Renal pelvis (tissue), 4 donors: ENCODE data around the gene OTOA. TPM values are rescaled to one million over a fixed set of nuclear protein-coding genes. Genes with fewer than 3 reads are reported as not detected.
"Not testable (repeated sequence)": the region's sequence is repeated elsewhere in the genome, so short reads cannot be mapped to it uniquely, and the experiment has no call there.

Source experiments
- DNase-seq: peaks from one replicate; pipeline ENCODE4 v3.0.0-alpha.2; 2013
- polyA plus RNA-seq, 3 donors: library from polyadenylated mRNA; unstranded; fragments of 120-200 nt; gene quantifications; one replicate each; pipeline ENCODE4 v1.2.1, GENCODE V29; 2013; ENCODE audit not compliant: insufficient read length in 3 of 3

The OTOA gene
- polyA plus RNA-seq, 3 donors: 0.09 to 0.21 (median 0.14) TPM

DNA sequence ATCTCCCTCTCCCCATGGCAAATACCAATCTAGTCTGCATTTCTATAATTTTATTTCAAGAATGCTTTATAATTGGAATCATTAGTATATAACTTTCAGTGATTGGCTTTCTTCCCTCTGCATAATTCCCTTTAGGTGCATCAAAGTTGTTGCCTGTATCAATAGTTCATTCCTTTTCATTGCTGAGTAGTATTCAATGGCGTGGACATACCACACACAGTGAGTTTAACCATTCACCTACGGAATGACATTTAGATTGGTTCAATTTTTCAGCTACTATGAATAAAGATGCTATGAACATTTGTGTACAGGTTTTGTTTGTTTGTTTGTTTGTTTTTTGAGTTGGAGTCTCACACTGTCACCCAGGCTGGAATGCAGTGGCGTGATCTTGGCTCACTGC, 9.7 kb downstream of the OTOA start:
- no peak for DNase-seq

GRCh38 chr16:21674456-21674855, 10.7 kb downstream of the OTOA start:
- DNase-seq: not testable (repeated sequence)

DNA sequence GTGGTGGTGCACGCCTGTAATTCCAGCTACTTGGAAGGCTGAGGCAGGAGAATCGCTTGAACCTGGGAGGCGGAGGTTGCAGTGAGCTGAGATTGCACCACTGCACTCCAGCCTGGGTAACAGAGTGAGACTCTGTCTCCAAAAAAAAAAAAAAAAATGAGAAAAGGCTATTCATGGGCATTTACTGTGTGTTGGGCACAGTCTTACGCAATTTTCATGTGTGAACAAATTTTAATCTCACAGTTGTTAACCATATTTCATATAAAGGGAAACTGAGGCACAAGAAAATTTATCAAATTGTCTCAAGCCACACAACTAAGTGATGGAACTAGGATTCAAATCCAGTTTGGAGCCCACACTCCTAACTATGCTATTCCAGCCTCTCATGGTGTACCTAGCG, 16.9 kb downstream of the OTOA start:
- not testable (repeated sequence) for DNase-seq

DNA sequence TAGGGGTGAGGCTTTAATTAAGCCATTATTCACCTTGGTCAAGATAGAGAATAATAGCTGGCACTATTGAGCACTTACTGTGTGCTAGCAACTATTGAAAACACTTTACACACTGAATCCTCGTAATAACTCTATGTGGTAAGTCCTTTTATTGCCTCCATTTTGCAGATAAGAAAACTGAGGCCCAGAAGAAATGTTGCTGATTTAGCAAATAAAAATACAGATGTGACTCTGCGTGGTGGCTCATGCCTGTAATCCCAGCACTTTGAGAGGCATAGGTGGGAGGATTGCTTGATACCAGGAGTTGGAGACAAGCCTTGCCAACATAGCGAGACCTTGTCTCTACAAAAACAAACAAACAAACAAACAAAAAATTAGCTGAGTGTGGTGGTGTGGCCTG, 19.4 kb downstream of the OTOA start:
- no peak for DNase-seq

DNA sequence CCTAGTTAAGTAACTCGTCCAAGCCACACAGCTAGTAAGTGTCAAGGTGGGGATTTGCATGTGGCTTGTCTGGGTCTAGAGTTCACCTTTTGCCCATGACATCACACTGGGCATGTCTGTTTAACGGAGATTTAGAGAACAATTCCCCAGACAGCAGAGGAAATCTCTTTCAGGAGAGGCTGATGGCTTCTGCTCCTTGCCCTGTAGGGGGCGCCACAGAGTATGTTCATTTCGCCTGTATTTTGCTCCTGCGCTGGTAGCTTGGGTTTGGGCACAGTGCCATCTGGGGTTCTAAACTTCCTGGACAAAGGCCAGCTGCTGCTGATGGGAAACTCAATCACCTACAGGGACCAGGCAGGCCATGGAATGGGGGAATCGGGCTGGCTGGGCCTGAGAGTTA, 20.4 kb downstream of the OTOA start:
- DNase-seq: no peak

DNA sequence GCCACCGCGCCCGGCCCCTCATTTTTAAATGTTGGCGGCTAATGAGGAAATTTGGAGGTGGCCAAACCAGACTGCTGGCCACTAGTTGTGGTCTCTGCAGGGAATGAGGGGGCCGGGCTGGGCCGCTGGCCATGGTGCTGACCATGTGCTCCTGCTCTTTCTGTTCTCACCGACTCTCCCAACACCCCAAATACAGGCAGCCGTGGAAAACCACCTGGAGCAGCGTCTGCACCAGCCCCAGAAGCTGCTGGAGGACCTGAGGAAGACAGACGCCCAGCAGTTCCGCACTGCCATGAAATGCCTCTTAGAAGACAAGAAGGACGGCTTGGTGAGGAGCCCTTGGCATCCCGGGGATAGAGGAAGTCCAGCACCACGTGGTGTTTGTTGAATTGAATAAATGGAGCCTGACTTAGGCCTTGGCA, 21.3 kb downstream of the OTOA start:
- DNase-seq: peak; percentile 39

DNA sequence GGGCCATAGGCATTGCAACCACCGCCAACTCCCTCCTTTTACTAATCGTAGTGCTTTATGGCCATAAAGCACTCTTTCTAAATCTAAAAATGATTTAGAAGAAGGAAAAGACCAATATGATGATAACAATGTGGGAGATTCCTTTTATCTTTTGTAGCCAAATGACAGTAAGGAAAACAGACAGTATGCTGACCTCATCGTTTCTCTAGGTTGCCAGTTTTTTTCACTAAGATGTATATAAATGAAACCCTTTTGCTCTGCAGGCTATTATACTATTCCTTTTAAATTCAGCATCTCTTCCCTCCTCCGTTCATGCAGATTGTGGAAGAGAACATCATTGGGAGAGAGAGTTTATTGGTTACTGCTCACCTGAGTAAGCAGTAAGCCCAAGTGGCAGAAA, 25.3 kb downstream of the OTOA start:
- DNase-seq: no peak

DNA sequence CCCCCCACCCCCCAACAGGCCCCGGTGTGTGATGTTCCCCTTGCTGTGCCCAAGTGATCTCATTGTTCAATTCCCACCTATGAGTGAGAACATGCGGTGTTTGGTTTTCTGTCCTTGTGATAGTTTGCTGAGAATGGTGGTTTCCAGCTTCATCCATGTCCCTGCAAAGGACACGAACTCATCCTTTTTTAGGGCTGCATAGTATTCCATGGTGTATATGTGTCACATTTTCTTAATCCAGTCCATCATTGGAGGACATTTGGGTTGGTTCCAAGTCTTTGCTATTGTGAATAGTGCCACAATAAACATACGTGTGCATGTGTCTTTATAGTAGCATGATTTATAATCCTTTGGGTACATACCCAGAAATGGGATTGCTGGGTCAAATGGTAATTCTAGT, 27.2 kb downstream of the OTOA start:
- DNase-seq: not testable (repeated sequence)

- DNase-seq: no peak
Observed at GRCh38 chr16:21694609-21695008, 30.8 kb downstream of the OTOA start.

GRCh38 chr16:21697032-21697431, 33.3 kb downstream of the OTOA start:
- DNase-seq: no peak

GRCh38 chr16:21698169-21699032, 34.6 kb downstream of the OTOA start:
- DNase-seq: no peak

DNA sequence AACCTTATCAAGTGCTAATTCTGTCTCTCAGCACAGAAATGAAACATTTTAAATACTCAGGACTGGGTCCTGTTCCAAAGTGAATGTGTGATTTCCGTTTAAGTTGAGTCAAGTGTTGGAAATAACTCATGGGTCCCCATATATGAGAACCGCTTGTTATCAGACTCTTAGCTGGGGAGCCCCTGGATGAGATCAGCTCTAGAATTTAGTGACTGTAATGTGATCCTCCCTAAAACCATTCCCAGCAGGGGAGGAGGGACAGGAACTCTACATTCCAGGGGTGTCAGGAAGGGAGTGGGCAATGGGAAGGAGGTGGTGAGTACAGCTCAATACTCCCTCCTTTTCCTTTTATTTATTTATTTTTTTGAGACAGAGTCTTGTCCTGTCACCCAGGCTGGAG, 37.5 kb downstream of the OTOA start:
- DNase-seq: no peak

DNA sequence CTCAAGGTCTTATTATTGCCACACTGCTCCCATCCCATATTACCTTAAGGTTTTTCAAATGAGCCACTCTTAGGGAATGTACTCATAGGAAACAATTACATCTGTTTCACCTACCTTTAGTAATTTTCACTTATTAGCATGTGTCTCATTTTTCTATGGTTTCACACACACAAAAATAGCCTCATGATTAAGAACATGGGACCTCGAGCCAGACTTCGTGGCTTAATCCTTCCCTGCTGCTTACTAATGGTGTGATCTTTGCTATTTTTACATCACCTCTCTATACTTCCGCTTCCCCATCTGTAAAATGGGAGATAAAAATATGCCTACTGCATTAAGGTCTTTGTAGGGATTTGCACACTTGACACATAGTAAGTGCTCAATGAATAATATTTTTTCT, 38.5 kb downstream of the OTOA start:
- DNase-seq: no peak

- no peak for DNase-seq
Observed at GRCh38 chr16:21703156-21703555, 39.4 kb downstream of the OTOA start.

GRCh38 chr16:21703589-21704174, 39.9 kb downstream of the OTOA start:
- no peak for DNase-seq

DNA sequence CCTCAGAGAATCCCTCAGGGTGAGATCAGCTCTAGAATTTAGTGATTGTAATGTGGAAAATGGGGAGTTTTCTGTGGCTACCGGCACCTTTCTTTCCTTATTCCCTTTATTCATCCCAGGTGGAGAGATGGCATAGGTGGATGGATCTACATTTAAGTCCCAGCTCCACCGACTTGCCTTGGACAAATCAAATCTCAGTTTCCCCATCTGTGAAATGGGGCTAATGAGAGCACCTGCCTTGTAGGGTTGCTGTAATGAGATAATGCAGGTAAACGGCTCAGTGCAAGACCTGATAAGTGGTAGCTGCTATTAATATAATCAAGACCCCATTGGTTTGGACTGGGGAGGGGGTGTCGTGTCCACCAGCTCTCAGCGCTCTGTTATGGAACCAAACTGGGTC, 40.5 kb downstream of the OTOA start:
- DNase-seq: no peak

- no peak for DNase-seq
Observed at GRCh38 chr16:21704733-21705132, 41.0 kb downstream of the OTOA start.

- DNase-seq: peak; percentile 56
Observed at GRCh38 chr16:21708533-21709115, 44.9 kb downstream of the OTOA start.

DNA sequence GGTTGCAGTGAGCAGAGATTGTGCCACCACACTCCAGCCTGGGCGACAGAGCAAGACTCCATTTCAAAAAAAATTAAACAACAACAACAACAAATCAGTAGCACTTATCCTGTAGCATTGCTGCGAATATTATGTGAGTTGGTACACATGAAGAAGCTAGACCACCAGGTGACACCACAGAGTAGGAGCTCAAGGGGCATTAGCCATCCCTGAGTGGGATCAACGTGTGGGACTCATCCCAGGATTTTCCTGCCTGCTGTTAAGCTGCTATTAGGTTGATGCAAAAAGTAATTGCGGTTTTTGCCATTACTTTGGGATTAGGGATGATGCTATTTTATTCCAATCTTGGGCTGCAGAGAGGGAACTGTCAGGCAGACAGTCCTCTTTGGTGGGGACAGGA, 47.2 kb downstream of the OTOA start:
- no peak for DNase-seq

DNA sequence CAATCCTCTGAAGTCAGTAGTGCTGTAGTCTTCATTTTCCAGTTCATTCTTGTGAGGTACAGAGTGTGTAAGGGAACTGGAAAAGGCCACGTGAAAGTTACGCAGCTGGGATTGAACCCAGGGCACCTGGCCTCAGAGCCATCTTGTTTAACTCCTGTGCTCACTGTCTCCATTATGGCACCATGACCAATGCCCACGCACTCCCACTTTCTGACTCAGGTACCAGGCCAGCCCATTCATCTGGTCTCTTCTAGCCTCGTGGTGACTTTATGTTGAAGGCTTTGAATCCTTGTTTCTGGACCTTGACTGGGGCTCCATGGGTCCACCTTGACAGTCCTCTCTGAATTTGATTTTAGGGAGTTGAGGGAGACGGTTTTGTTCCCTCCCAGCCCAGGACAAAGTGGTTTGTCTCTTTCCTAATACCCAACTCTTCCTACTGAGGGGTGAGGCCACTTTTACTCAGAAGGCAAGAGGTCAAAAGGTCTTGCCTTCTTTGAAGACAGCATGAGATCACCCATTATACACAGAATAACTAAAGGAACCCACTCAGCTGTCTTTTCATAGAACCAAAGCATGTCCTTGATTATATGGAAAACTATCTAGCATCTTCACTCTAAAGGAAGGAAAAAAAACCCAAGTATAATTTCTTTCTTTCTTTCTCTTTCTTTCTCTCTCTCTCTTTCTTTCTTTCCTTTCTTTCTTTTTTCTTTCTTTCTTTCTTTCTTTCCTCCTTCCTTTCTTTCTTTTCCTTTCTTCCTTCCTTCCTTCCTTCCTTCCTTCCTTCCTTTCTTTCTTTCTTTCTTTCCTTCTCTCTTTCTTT, 50.0 kb downstream of the OTOA start:
- DNase-seq: no peak

DNA sequence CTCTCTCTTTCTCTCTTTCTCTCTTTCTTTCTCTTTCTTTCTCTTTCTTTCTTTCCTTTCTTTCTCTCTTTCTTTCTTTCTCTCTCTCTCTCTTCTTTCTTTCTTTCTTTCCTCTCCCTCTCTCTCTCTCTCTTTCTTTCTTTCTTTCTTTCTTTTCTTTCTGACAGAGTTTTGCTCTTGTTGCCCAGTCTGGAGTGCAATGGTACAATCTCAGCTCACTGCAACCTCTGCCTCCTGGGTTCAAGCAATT, 50.5 kb downstream of the OTOA start:
- DNase-seq: not testable (repeated sequence)

DNA sequence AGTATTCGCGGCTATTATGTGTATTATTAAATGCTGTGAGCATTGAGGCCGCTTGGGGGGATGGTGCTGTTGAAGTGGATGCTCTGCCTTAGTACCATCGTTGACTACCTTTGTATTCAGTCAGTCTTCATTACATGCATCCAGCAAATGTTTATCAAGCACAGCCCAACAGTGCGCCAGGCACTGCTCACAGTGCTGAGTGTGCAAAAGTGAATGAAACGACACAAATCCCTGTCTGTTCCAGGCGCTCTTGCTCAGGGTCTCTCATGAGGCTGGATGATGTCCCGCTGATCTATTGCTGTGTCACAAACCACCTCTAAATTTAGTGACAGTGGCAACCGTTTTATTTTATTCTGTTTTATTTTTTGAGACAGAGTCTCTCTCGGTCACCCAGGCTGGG, 53.8 kb downstream of the OTOA start:
- no peak for DNase-seq

DNA sequence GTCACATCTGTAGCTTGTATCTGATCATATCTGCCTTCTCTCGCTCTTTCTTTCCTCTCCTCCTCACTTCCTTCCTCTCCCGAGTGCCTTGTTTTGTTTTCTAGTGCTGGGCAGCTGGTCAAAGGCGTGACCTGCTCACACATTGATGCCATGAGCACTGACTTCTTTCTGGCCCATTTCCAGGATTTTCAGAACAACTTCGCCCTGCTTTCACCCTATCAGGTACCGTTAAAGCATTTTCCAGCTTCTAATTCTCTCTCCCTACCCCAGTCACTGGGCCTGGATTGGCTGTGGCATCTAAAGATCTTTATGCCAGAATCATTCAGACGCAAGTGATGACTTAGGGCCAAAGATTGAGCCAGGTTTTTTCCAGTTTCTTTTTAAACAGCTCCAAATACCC, 55.5 kb downstream of the OTOA start:
- DNase-seq: no peak
